ENCODE results near the gene BACE1.

The BACE1 gene

DNA sequence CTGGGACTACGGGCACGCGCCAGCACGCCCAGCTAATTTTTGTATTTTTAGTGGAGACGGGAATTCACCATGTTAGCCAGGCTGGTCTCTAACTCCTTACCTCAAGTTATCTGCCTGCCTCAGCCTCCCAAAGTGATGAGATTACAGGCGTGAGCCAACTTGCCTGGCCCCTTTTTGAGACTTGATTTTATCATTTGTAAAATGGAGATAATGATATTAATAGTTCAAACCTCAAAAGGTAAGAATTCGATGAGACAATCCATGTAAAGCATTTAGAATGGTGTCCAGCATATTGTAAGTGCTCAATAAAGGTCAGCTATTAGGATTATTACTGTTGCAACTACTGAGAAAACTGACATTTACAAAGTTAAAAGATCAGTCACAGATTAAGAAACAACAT lies 2.7 kb upstream of the BACE1 start:
- H3K27ac ChIP-seq: no peak overlapping the region
- no peak for TF ChIP-seq ZFX (IDR thresholded peaks at IDR 0.05)
- TF ChIP-seq, protein P1, sequence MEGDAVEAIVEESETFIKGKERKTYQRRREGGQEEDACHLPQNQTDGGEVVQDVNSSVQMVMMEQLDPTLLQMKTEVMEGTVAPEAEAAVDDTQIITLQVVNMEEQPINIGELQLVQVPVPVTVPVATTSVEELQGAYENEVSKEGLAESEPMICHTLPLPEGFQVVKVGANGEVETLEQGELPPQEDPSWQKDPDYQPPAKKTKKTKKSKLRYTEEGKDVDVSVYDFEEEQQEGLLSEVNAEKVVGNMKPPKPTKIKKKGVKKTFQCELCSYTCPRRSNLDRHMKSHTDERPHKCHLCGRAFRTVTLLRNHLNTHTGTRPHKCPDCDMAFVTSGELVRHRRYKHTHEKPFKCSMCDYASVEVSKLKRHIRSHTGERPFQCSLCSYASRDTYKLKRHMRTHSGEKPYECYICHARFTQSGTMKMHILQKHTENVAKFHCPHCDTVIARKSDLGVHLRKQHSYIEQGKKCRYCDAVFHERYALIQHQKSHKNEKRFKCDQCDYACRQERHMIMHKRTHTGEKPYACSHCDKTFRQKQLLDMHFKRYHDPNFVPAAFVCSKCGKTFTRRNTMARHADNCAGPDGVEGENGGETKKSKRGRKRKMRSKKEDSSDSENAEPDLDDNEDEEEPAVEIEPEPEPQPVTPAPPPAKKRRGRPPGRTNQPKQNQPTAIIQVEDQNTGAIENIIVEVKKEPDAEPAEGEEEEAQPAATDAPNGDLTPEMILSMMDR (conservative IDR thresholded peaks at IDR 0.05): no peak

DNA sequence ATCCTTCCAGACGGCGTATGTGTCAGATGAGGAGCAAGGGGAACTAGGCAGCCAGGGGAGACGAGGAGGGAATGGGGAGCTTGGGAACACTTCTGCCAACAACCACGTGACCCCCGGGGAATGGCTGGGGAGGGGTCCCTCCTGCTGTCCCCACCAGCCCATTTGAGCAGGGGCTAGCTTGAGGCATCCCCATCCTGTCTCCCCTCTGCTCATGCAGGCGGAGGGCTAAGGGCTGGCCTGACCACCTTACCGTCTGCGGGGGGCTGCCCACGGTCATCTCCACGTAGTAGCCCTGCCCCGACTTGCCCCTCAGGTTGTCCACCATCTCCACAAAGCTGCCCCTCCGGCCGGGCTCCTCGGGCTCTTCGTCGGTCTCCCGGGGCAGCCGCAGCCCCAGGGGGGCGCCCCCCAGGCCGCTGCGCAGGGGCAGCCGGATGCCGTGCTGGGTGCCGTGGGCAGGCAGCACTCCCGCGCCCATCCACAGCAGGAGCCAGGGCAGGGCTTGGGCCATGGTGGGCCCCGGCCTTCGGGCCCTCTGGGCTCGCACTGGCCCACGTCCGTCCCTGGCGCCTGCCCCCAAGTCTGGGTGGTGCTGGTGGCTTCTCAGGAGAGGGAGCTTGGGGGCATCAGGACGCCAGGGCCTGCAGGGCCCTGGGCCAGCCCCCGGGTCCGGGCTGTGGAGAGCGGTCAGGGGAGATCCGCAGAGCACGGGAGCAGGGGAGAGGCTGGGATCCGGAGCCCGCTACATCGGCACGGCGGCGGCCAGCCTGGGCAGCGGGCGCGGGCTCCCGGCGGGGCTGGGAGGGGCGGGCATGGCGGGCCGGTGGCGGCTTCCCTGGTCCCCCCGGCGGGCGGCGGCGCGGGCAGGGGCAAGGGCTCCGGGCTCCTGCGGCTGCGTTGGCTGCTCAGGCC lies 515 bp downstream of the BACE1 start:
- 0 out of 2 replicates have a peak, but pooled peaks have one; percentile 43 for TF ChIP-seq ZFX (IDR thresholded peaks at IDR 0.05)
- TF ChIP-seq, protein P1 (conservative IDR thresholded peaks at IDR 0.05): no peak
- H3K27ac ChIP-seq: peak overlapping the region; percentile 35

DNA sequence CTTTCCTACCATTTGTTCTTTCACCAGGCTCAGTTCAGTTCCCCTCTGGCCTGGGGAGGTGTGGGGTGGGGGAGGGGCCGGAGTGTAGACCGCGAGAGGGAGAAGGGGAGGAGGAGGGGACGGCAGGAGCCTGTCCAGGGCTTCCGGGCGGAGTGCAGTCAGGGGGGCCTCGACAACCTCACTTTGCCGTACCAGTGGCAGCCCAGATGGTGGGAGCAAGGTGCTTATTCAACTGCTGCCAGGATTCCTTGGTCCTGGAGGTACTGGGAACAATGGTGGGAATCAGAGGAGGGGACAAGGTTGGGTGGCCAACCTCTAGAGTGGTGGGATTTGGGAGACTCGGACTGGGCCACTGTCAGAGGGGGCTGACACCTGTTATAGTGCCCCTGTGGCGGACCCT lies 1.2 kb downstream of the BACE1 start:
- H3K27ac ChIP-seq: no peak overlapping the region; the same call in 1 of the 2 replicates
- TF ChIP-seq, protein P1 (conservative IDR thresholded peaks at IDR 0.05): no peak
- TF ChIP-seq ZFX (IDR thresholded peaks at IDR 0.05): no peak

DNA sequence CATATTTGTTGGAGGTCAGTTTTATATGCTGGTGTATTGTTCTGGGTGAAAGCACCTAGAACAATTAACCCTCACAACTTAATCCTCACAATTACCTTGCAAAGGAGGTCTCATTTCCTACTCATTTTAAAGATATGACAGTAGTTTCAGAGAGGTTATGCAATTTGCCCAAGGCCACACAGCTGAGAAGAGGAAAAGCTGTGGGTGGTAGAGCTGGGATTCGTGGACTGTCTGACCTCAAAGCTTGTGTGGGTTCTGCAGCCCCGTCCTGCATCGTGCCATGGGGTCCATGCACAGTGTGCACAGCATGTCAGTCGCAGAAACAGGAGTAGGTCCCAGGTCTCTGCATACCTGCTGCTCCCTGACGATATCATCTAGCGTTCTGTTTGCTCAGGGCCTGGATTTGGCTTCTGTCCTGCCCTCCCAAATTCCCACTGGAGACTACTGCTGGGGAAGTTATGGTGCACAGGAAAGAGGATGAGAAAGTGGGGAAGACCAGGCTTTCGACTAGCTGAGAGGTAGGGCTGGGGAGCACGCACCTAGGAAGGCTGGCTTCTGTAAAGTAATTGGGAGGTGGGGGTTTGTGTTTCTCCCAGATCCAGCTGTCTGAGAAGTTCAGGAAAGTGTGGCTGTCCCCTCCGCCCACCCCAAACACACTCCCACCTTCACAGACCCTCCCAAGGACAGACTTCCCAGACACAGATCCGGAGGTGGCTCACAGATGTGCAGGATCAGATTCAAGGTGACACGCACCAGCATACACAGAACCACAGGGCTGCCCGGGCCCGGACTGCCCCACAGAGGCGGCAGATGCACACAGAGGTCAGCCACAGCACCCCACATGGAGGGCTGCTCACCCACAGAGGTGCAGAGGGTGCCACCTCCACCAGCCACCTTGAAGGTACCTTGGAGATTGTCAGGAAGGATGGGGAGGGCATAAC lies 2.0 kb downstream of the BACE1 start:
- peak overlapping the region; percentile 8; the same call in 1 of the 2 replicates for H3K27ac ChIP-seq
- TF ChIP-seq, protein P1 (conservative IDR thresholded peaks at IDR 0.05): no peak
- TF ChIP-seq ZFX (IDR thresholded peaks at IDR 0.05): no peak

DNA sequence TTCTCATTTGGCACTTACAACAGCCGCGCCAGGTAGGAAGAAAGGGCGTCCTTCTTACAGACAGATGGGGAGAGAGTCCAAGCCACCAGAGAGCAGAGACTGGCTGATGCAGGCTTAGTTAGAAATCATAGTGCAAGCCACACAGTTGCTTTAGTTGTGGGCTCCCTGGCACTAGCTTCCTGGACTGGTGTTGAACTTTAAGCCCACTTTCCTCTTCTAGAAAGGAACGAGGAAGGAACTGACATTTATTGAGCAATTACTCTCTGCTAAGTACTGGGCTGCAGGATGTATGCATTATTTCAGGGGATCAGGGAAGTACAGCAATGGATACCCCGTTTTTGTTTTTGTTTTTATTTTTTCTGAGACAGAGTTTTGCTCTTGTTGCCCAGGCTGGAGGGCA lies 3.0 kb downstream of the BACE1 start:
- TF ChIP-seq ZFX (IDR thresholded peaks at IDR 0.05): no peak
- TF ChIP-seq, protein P1 (conservative IDR thresholded peaks at IDR 0.05): no peak
- no peak overlapping the region for H3K27ac ChIP-seq

DNA sequence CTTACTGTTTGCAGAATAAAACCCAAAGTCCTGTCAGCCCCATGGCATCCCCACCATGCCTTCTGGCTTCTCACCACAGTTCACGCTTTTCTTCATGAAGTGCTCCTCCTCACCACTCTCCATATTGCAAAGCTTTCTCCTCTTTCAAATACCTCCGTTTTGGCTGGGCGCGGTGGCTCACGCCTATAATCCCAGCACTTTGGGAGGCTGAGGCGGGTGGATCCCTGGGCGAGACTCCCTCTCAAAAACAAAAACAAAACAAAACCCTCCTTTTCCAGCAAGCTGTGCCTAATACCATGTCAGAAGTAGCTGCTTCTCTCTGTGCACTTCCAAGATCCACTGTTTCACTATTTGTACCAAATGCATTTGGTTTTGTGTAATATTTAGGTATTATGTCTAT lies 6.7 kb downstream of the BACE1 start:
- TF ChIP-seq, protein P1 (conservative IDR thresholded peaks at IDR 0.05): no peak
- no peak for TF ChIP-seq ZFX (IDR thresholded peaks at IDR 0.05)
- no peak overlapping the region for H3K27ac ChIP-seq

All from C4-2B (cell line).